ENCODE measurements around the gene RETREG1.

The RETREG1 gene

GRCh38 chr5:16572289-16573015 lies 44.3 kb downstream of the RETREG1 start:
- peaks cover under 1% of the 10 kb centered on the region for H3K9me3 Mint-ChIP-seq
- no peaks in the 10 kb centered on the region for H3K27me3 Mint-ChIP-seq
- ATAC-seq (replicated peaks; ENCODE audit: extremely low read depth, poor library complexity, severe bottlenecking) (no peak), DNase-seq (ENCODE audit: low spot score in 2 of 2) (no peak)
- H3K36me3 Mint-ChIP-seq (ENCODE audit: insufficient read depth) = peaks cover 4% of the 10 kb centered on the region
- no peak overlapping the region for H3K27ac Mint-ChIP-seq (ENCODE audit: low read depth)
- no peak overlapping the region for H3K4me3 Mint-ChIP-seq
- peaks cover 11% of the 10 kb centered on the region for H3K4me1 Mint-ChIP-seq

- DNase-seq (ENCODE audit: low spot score in 2 of 2) (no peak), ATAC-seq (replicated peaks; ENCODE audit: extremely low read depth, poor library complexity, severe bottlenecking) (no peak)
- peaks cover 4% of the 10 kb centered on the region for H3K36me3 Mint-ChIP-seq (ENCODE audit: insufficient read depth)
- H3K27me3 Mint-ChIP-seq = no peaks in the 10 kb centered on the region
- peaks cover 21% of the 10 kb centered on the region for H3K4me1 Mint-ChIP-seq
- no peak overlapping the region for H3K27ac Mint-ChIP-seq (ENCODE audit: low read depth)
- H3K4me3 Mint-ChIP-seq = no peak overlapping the region
- peaks cover 5% of the 10 kb centered on the region for H3K9me3 Mint-ChIP-seq
These were observed 45.8 kb downstream of the RETREG1 start for GRCh38 chr5:16571016-16571415.

- Mint-ChIP-seq H3K4me1 (peaks cover 21% of the 10 kb centered on the region), H3K36me3 (ENCODE audit: insufficient read depth) (peaks cover 4% of the 10 kb centered on the region), H3K27ac (ENCODE audit: low read depth) (no peak overlapping the region), H3K27me3 (no peaks in the 10 kb centered on the region), H3K4me3 (no peak overlapping the region), H3K9me3 (peaks cover 5% of the 10 kb centered on the region)
- no peak for ATAC-seq (replicated peaks; ENCODE audit: extremely low read depth, poor library complexity, severe bottlenecking)
- DNase-seq (ENCODE audit: low spot score in 2 of 2) = no peak
These were observed 46.5 kb downstream of the RETREG1 start for GRCh38 chr5:16570121-16570815.

GRCh38 chr5:16568875-16569580 lies 47.8 kb downstream of the RETREG1 start:
- peaks cover 5% of the 10 kb centered on the region for H3K9me3 Mint-ChIP-seq
- H3K4me1 Mint-ChIP-seq = peaks cover 21% of the 10 kb centered on the region
- H3K4me3 Mint-ChIP-seq = no peak overlapping the region
- DNase-seq (ENCODE audit: low spot score in 2 of 2) (no peak), ATAC-seq (replicated peaks; ENCODE audit: extremely low read depth, poor library complexity, severe bottlenecking) (no peak)
- H3K27ac Mint-ChIP-seq (ENCODE audit: low read depth) = no peak overlapping the region
- H3K27me3 Mint-ChIP-seq = no peaks in the 10 kb centered on the region
- peaks cover 1% of the 10 kb centered on the region for H3K36me3 Mint-ChIP-seq (ENCODE audit: insufficient read depth)

- Mint-ChIP-seq H3K9me3 (peaks cover 5% of the 10 kb centered on the region), H3K27me3 (no peaks in the 10 kb centered on the region), H3K27ac (ENCODE audit: low read depth) (no peak overlapping the region), H3K4me1 (peaks cover 16% of the 10 kb centered on the region), H3K36me3 (ENCODE audit: insufficient read depth) (peaks cover 1% of the 10 kb centered on the region), H3K4me3 (no peak overlapping the region)
- no peak for ATAC-seq (replicated peaks; ENCODE audit: extremely low read depth, poor library complexity, severe bottlenecking)
- DNase-seq (ENCODE audit: low spot score in 2 of 2) = no peak
These were observed 49.4 kb downstream of the RETREG1 start for GRCh38 chr5:16567365-16567764.

- ATAC-seq (replicated peaks; ENCODE audit: extremely low read depth, poor library complexity, severe bottlenecking) (no peak), DNase-seq (ENCODE audit: low spot score in 2 of 2) (no peak)
- peaks cover 3% of the 10 kb centered on the region for H3K36me3 Mint-ChIP-seq (ENCODE audit: insufficient read depth)
- peaks cover 16% of the 10 kb centered on the region for H3K4me1 Mint-ChIP-seq
- H3K27me3 Mint-ChIP-seq = no peaks in the 10 kb centered on the region
- peaks cover 5% of the 10 kb centered on the region for H3K9me3 Mint-ChIP-seq
- no peak overlapping the region for H3K4me3 Mint-ChIP-seq
- H3K27ac Mint-ChIP-seq (ENCODE audit: low read depth) = no peak overlapping the region
These were observed 51.7 kb downstream of the RETREG1 start for GRCh38 chr5:16565118-16565517.

GRCh38 chr5:16564248-16564867 lies 52.4 kb downstream of the RETREG1 start:
- Mint-ChIP-seq H3K4me1 (peaks cover 16% of the 10 kb centered on the region), H3K4me3 (no peak overlapping the region), H3K27me3 (no peaks in the 10 kb centered on the region)

GRCh38 chr5:16563686-16564085 lies 53.1 kb downstream of the RETREG1 start:
- H3K4me1 Mint-ChIP-seq = peaks cover 16% of the 10 kb centered on the region
- no peak overlapping the region for H3K27ac Mint-ChIP-seq (ENCODE audit: low read depth)
- ATAC-seq (replicated peaks; ENCODE audit: extremely low read depth, poor library complexity, severe bottlenecking) = no peak

More at GRCh38 chr5:16564248-16564867, 52.4 kb downstream of the RETREG1 start:
- no peak for ATAC-seq (replicated peaks; ENCODE audit: extremely low read depth, poor library complexity, severe bottlenecking)
- Mint-ChIP-seq H3K36me3 (ENCODE audit: insufficient read depth) (peaks cover 5% of the 10 kb centered on the region), H3K27ac (ENCODE audit: low read depth) (no peak overlapping the region), H3K9me3 (peaks cover 5% of the 10 kb centered on the region)
- DNase-seq (ENCODE audit: low spot score in 2 of 2) = no peak

GRCh38 chr5:16561660-16562059 lies 55.1 kb downstream of the RETREG1 start:
- Mint-ChIP-seq H3K27me3 (no peaks in the 10 kb centered on the region), H3K9me3 (no peaks in the 10 kb centered on the region), H3K4me3 (no peak overlapping the region), H3K27ac (ENCODE audit: low read depth) (no peak overlapping the region), H3K4me1 (peaks cover 2% of the 10 kb centered on the region), H3K36me3 (ENCODE audit: insufficient read depth) (peaks cover 7% of the 10 kb centered on the region)
- no peak for DNase-seq (ENCODE audit: low spot score in 2 of 2)
- no peak for ATAC-seq (replicated peaks; ENCODE audit: extremely low read depth, poor library complexity, severe bottlenecking)

More at GRCh38 chr5:16563686-16564085, 53.1 kb downstream of the RETREG1 start:
- Mint-ChIP-seq H3K9me3 (peaks cover 5% of the 10 kb centered on the region), H3K4me3 (no peak overlapping the region), H3K27me3 (no peaks in the 10 kb centered on the region), H3K36me3 (ENCODE audit: insufficient read depth) (peaks cover 5% of the 10 kb centered on the region)
- DNase-seq (ENCODE audit: low spot score in 2 of 2) = no peak

- H3K36me3 Mint-ChIP-seq (ENCODE audit: insufficient read depth) = peaks cover 7% of the 10 kb centered on the region
- H3K27ac Mint-ChIP-seq (ENCODE audit: low read depth) = no peak overlapping the region
- H3K4me3 Mint-ChIP-seq = no peak overlapping the region
- H3K9me3 Mint-ChIP-seq = no peaks in the 10 kb centered on the region
- DNase-seq (ENCODE audit: low spot score in 2 of 2) (no peak), ATAC-seq (replicated peaks; ENCODE audit: extremely low read depth, poor library complexity, severe bottlenecking) (no peak)
- no peaks in the 10 kb centered on the region for H3K27me3 Mint-ChIP-seq
- no peaks in the 10 kb centered on the region for H3K4me1 Mint-ChIP-seq
These were observed 57.1 kb downstream of the RETREG1 start for GRCh38 chr5:16559702-16560101.

- H3K9me3 Mint-ChIP-seq = no peaks in the 10 kb centered on the region
- H3K4me1 Mint-ChIP-seq = no peaks in the 10 kb centered on the region
- H3K27me3 Mint-ChIP-seq = no peaks in the 10 kb centered on the region
- H3K27ac Mint-ChIP-seq (ENCODE audit: low read depth) = no peak overlapping the region
- H3K4me3 Mint-ChIP-seq = no peak overlapping the region
- peaks cover 7% of the 10 kb centered on the region for H3K36me3 Mint-ChIP-seq (ENCODE audit: insufficient read depth)
- DNase-seq (ENCODE audit: low spot score in 2 of 2) (no peak), ATAC-seq (replicated peaks; ENCODE audit: extremely low read depth, poor library complexity, severe bottlenecking) (no peak)
These were observed 57.7 kb downstream of the RETREG1 start for GRCh38 chr5:16558984-16559629.

- Mint-ChIP-seq H3K27ac (ENCODE audit: low read depth) (no peak overlapping the region), H3K9me3 (no peaks in the 10 kb centered on the region), H3K4me3 (no peak overlapping the region), H3K27me3 (no peaks in the 10 kb centered on the region), H3K4me1 (no peaks in the 10 kb centered on the region), H3K36me3 (ENCODE audit: insufficient read depth) (peaks cover 7% of the 10 kb centered on the region)
- ATAC-seq (replicated peaks; ENCODE audit: extremely low read depth, poor library complexity, severe bottlenecking) = no peak
- no peak for DNase-seq (ENCODE audit: low spot score in 2 of 2)
These were observed 59.3 kb downstream of the RETREG1 start for GRCh38 chr5:16557477-16557876.

Measured in central memory CD8-positive, alpha-beta T cell (primary cell).